Transverse colon (tissue), 4 donors: ENCODE results near the gene RHBDD1. TPM values are rescaled to one million over a fixed set of nuclear protein-coding genes. Genes with fewer than 3 reads are reported as not detected.

ENCODE experiments used
- DNase-seq: peaks from one replicate; pipeline ENCODE4 v3.0.0-alpha.2; 2019
- H3K27ac ChIP-seq, 4 donors: fragments of 200-600 bp; sonication (generic); 2 replicates each; pipeline ENCODE4 v1.5.1; 2016 to 2018; ENCODE audit warnings: inconsistent platforms in 4 of 4
- H3K27me3 ChIP-seq: fragments of 200-600 bp; sonication (generic); 2 replicates; pipeline ENCODE4 v1.5.1; 2017; ENCODE audit warnings: inconsistent platforms
- H3K36me3 ChIP-seq, 4 donors: fragments of 200-600 bp; sonication (generic); 2 replicates each; pipeline ENCODE4 v1.5.1; 2017 to 2019; ENCODE audit warnings: inconsistent platforms in 4 of 4
- H3K4me1 ChIP-seq, 4 donors: fragments of 200-600 bp; sonication (generic); 2 replicates each; pipeline ENCODE4 v1.5.1; 2017 to 2020; ENCODE audit warnings: inconsistent platforms in 4 of 4
- H3K4me3 ChIP-seq, 4 donors: fragments of 200-600 bp; sonication (generic); 1 replicate in 1 of 4; 2 replicates in 3 of 4; pipeline versions ENCODE4 v1.5.1 to v1.6.1; 2017 to 2019; ENCODE audit warnings: inconsistent platforms in 4 of 4
- H3K9me3 ChIP-seq, 2 donors: fragments of 200-600 bp; sonication (generic); 2 replicates each; pipeline ENCODE4 v1.5.1; 2017 to 2019; ENCODE audit warnings: inconsistent platforms in 2 of 2
- CTCF ChIP-seq, 5 experiments: fragments of 200-600 bp in 3 of 5; fragments of 450-650 bp in 2 of 5; sonication (generic) in 3 of 5; IDR thresholded peaks; 1 replicate in 2 of 5; 2 replicates in 3 of 5; pipeline ENCODE4 v1.5.1; 2016 to 2017; ENCODE audit warnings: antibody characterized with exemption in 5 of 5, inconsistent platforms in 3 of 5, mild to moderate bottlenecking in 2 of 5, moderate library complexity in 1 of 5
- EP300 ChIP-seq: sonication (generic); formaldehyde crosslinking; IDR thresholded peaks from one replicate; pipeline ENCODE4 v1.6.1; 2017; ENCODE audit warnings: antibody characterized with exemption, low read depth
- POLR2A ChIP-seq: fragments of 450-650 bp; IDR thresholded peaks from one replicate; pipeline ENCODE4 v1.6.1; 2016; ENCODE audit warnings: antibody characterized with exemption, mild to moderate bottlenecking, moderate library complexity
- POLR2AphosphoS5 ChIP-seq, 3 donors: sonication (generic); formaldehyde crosslinking; IDR thresholded peaks; one replicate each; pipeline ENCODE4 v1.6.1; 2016; ENCODE audit warnings: antibody characterized with exemption in 3 of 3
- WGBS, 2 donors: methylation state at CpG; one replicate each; pipeline ENCODE4 v1.1.5; 2018; ENCODE audit warnings: low coverage in 1 of 2; 5-methylcytosine and 5-hydroxymethylcytosine counted together
- in situ Hi-C, 4 donors: fragments of 200-750 bp; cut with MboI; loops; one replicate each; pipeline versions ENCODE4 v1.15.0 to v1.15.1; 2017; ENCODE audit warnings: low sequenced_read_pairs in 3 of 4, low pct_ligation_motif_present in 1 of 4, low pct_unique_long_range_greater_than_20kb in 1 of 4
- intact Hi-C: fragments of 100-400 bp; cut with DNase I; formaldehyde crosslinking; loops from one replicate; pipeline ENCODE4 v1.15.1; 2023; ENCODE audit warnings: low total_unique reads
- total RNA-seq, 4 donors: library from RNA; depleted of rRNA; stranded (reverse); fragments of >200 nt; gene quantifications; one replicate each; pipeline ENCODE4 v1.1.0, GENCODE V29; 2016

Gene RHBDD1
- total RNA-seq, 4 donors from 2014 or later = 11.9 to 47.5 (median 22.5) TPM

GRCh38 chr2:226994775-226995174 lies 158.9 kb downstream of the RHBDD1 start:
- Histone ChIP-seq H3K9me3 (no peaks in the 10 kb centered on the region), H3K27me3 (no peaks in the 10 kb centered on the region), H3K36me3 (no peaks in the 10 kb centered on the region), H3K4me1 (no peaks in the 10 kb centered on the region), H3K4me3 (no peak overlapping the region), H3K27ac (no peak overlapping the region)
- in situ Hi-C loops (loop anchor here in 3 of 4 donors (25.0 kb wide), 3 partner anchors 182 to 1332 kb away; no protein-coding TSS in a partner anchor), intact Hi-C loops (no loop called here)
- no peak for DNase-seq
- WGBS, 2 donors = 90 to 94% methylated on average over 2 to 4 of the region's 4 CpGs
- TF ChIP-seq CTCF (IDR thresholded peaks at IDR 0.05) = peak in 1 of 5 experiments; percentile 17
- no peak for TF ChIP-seq EP300

- in situ Hi-C loops (loop anchor here in 3 of 4 donors (25.0 kb wide), 3 partner anchors 183 to 1333 kb away; no protein-coding TSS in a partner anchor), intact Hi-C loops (no loop called here)
- TF ChIP-seq POLR2AphosphoS5 (IDR thresholded peaks at IDR 0.05) (no peak), EP300 (no peak), CTCF (IDR thresholded peaks at IDR 0.05) (no peak), POLR2A (no peak)
- Histone ChIP-seq H3K27ac (no peak overlapping the region), H3K27me3 (no peaks in the 10 kb centered on the region), H3K4me3 (no peak overlapping the region), H3K4me1 (no peaks in the 10 kb centered on the region), H3K9me3 (no peaks in the 10 kb centered on the region), H3K36me3 (no peaks in the 10 kb centered on the region)
- DNase-seq = peak; percentile 13
- 67% methylated on average over 15 of the region's 15 CpGs; no CpG with 5 or more reads in 1 of the 2 donors for WGBS, 2 donors
Measured at GRCh38 chr2:226995625-226996041, 159.8 kb downstream of the RHBDD1 start.

GRCh38 chr2:226999661-227000060 lies 163.8 kb downstream of the RHBDD1 start:
- intact Hi-C loops = no loop called here
- Histone ChIP-seq H3K27ac (no peak overlapping the region), H3K4me3 (no peak overlapping the region), H3K27me3 (no peaks in the 10 kb centered on the region), H3K4me1 (no peaks in the 10 kb centered on the region), H3K9me3 (no peaks in the 10 kb centered on the region), H3K36me3 (no peaks in the 10 kb centered on the region)
- in situ Hi-C loops = loop anchor here in 3 of 4 donors (25.0 kb wide), 4 partner anchors 187 to 1712 kb away; no protein-coding TSS in a partner anchor
- TF ChIP-seq CTCF (IDR thresholded peaks at IDR 0.05) = no peak
- DNase-seq = no peak
- 87 to 100% methylated on average over 2 of the region's 2 CpGs for WGBS, 2 donors

GRCh38 chr2:227000123-227000522 lies 164.3 kb downstream of the RHBDD1 start:
- TF ChIP-seq CTCF (IDR thresholded peaks at IDR 0.05) = no peak
- 95 to 100% methylated on average over 2 of the region's 2 CpGs for WGBS, 2 donors
- H3K4me1 ChIP-seq = no peaks in the 10 kb centered on the region
- H3K4me3 ChIP-seq = no peak overlapping the region
- intact Hi-C loops = no loop called here
- H3K27me3 ChIP-seq = no peaks in the 10 kb centered on the region
- H3K9me3 ChIP-seq = no peaks in the 10 kb centered on the region
- no peaks in the 10 kb centered on the region for H3K36me3 ChIP-seq
- no peak overlapping the region for H3K27ac ChIP-seq
- in situ Hi-C loops = loop anchor here in 1 of 4 donors (25.0 kb wide), 1 partner anchor 1713 kb away; no protein-coding TSS in a partner anchor
- no peak for DNase-seq
